WTC11 (cell line): Measurements from ENCODE around the gene CIP2A.

Source experiments
- AFF4 ChIP-seq: sonication (generic); formaldehyde crosslinking; IDR thresholded peaks from 2 replicates; pipeline ENCODE4 v1.8.1; 2023; ENCODE audit warnings: mild to moderate bottlenecking, missing genetic modification reagents, borderline replicate concordance
- CTCF ChIP-seq: fragments of 200-600 bp; IDR thresholded peaks from 2 replicates; pipeline ENCODE4 v1.8.0; 2022; ENCODE audit warnings: antibody characterized with exemption
- E2F1 ChIP-seq: sonication (generic); formaldehyde crosslinking; IDR thresholded peaks from 2 replicates; pipeline ENCODE4 v1.8.0; 2022; ENCODE audit warnings: mild to moderate bottlenecking, missing genetic modification reagents
- ETV6 ChIP-seq: sonication (generic); formaldehyde crosslinking; IDR thresholded peaks from 2 replicates; pipeline ENCODE4 v1.8.1; 2022; ENCODE audit warnings: mild to moderate bottlenecking, missing genetic modification reagents
- HMGXB4 ChIP-seq: sonication (generic); formaldehyde crosslinking; IDR thresholded peaks from 2 replicates; pipeline ENCODE4 v1.8.1; 2023; ENCODE audit warnings: mild to moderate bottlenecking, moderate library complexity, missing genetic modification reagents
- IRF2 ChIP-seq: sonication (generic); formaldehyde crosslinking; IDR thresholded peaks from 2 replicates; pipeline ENCODE4 v1.8.0; 2022; ENCODE audit warnings: low read depth, missing genetic modification reagents, borderline replicate concordance
- MXD4 ChIP-seq: fragments of 250-450 bp; sonication (Bioruptor Pico); IDR thresholded peaks from 2 replicates; pipeline ENCODE4 v1.8.0; 2021; ENCODE audit warnings: mild to moderate bottlenecking, moderate library complexity, borderline replicate concordance
- NR1H2 ChIP-seq: sonication (generic); formaldehyde crosslinking; IDR thresholded peaks from 2 replicates; pipeline ENCODE4 v1.9.0; 2021; ENCODE audit warnings: mild to moderate bottlenecking, moderate library complexity, missing genetic modification reagents
- SMAD3 ChIP-seq: sonication (generic); formaldehyde crosslinking; IDR thresholded peaks from 2 replicates; pipeline ENCODE4 v1.8.0; 2022; ENCODE audit warnings: missing genetic modification reagents, mild to moderate bottlenecking, borderline replicate concordance
- TEAD4 ChIP-seq: sonication (generic); formaldehyde crosslinking; IDR thresholded peaks from 2 replicates; pipeline ENCODE4 v1.8.0; 2022; ENCODE audit warnings: mild to moderate bottlenecking, missing genetic modification reagents
- TP53 ChIP-seq: sonication (generic); formaldehyde crosslinking; IDR thresholded peaks from 2 replicates; pipeline ENCODE4 v1.8.1; 2023; ENCODE audit warnings: mild to moderate bottlenecking, missing genetic modification reagents
- USF1 ChIP-seq: sonication (generic); formaldehyde crosslinking; IDR thresholded peaks from 2 replicates; pipeline ENCODE4 v1.8.0; 2022; ENCODE audit warnings: mild to moderate bottlenecking, missing genetic modification reagents
- USF2 ChIP-seq: sonication (generic); formaldehyde crosslinking; IDR thresholded peaks from 2 replicates; pipeline ENCODE4 v1.8.1; 2023; ENCODE audit warnings: mild to moderate bottlenecking, missing genetic modification reagents, moderate library complexity
- ZNF281 ChIP-seq: sonication (generic); formaldehyde crosslinking; IDR thresholded peaks from 2 replicates; pipeline ENCODE4 v1.8.0; 2023; ENCODE audit warnings: mild to moderate bottlenecking, missing genetic modification reagents

GRCh38 chr3:108511055-108511454 lies 78.2 kb downstream of the CIP2A start:
- no peak for TF ChIP-seq IRF2 (CRISPR knock-in tag)
- TF ChIP-seq ZNF281 = no peak
- no peak for TF ChIP-seq TP53 (CRISPR knock-in tag)
- no peak for TF ChIP-seq TEAD4 (CRISPR knock-in tag)
- TF ChIP-seq USF1 (CRISPR knock-in tag) = no peak
- no peak for TF ChIP-seq CTCF
- no peak for TF ChIP-seq E2F1 (CRISPR knock-in tag)
- TF ChIP-seq USF2 = no peak
- no peak for TF ChIP-seq NR1H2
- no peak for TF ChIP-seq ETV6 (CRISPR knock-in tag)
- TF ChIP-seq HMGXB4 (CRISPR knock-in tag) = no peak
- TF ChIP-seq SMAD3 (CRISPR knock-in tag) = no peak
- TF ChIP-seq MXD4 = no peak
- no peak for TF ChIP-seq AFF4 (CRISPR knock-in tag)
